Activated CD8-positive, alpha-beta memory T cell treated with anti-CD3 and anti-CD28 coated beads, Interleukin-2, amount 50 U/mL, for 48 hours (primary cell): Measurements from ENCODE around the gene UPF3A.
A peak's percentile ranks its signal among the peaks of the same experiment; 100 is the strongest.

Experiments
- DNase-seq: peaks from one replicate; pipeline ENCODE4 v3.0.0-alpha.2; 2020

The UPF3A gene

DNA sequence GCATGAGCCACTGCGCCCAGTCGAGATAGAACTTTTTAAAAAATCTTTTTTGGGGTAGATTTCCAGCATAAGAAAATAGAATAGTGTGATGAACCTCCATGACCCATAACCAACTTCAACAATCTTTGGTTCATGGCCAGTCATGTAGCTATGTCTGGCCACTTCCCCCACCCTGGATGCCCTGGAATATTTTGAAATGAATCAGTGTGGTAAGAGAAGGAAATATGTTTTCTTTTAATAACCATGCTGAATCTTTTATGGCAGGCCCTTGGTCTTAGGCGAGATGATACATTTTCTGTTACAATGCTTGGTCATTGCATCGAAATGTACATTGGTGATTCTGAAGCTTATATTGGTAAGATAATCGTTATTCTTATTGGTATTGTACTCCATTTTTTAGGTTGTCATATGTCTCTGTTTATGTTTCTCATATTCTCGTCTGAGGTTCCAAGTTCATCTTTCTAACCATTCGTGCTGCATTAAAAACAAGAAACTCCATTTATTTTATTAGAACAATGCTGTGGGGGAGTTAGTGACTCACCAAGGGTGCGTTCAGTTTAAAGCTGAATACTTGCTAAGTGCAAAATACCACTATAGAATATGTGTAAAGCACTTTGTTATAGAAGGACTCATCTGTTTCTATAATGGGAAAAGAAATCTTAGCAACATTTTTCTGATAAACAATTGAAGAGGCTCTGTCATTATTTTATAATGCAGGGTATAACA lies 16.4 kb upstream of the UPF3A start:
- DNase-seq: no peak

DNA sequence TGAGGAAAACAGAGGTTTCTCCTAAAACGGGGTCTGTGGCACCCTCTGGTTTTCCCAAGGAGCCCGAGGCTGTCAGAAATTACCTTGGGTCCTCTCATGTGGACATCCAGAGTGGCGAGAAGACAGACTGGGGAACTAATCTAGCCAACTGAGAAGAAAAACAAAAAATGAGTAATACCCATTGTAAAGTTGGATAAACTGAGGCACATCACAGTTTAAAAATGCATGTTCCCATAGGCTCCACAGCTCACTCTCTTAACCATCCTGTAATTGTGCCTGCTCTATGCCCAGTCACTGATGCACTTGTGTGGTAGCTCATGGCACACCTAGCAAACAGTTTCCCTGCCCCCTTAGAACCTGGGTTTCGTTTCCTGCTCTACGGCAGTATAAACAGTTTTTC lies 15.2 kb upstream of the UPF3A start:
- DNase-seq: no peak

DNA sequence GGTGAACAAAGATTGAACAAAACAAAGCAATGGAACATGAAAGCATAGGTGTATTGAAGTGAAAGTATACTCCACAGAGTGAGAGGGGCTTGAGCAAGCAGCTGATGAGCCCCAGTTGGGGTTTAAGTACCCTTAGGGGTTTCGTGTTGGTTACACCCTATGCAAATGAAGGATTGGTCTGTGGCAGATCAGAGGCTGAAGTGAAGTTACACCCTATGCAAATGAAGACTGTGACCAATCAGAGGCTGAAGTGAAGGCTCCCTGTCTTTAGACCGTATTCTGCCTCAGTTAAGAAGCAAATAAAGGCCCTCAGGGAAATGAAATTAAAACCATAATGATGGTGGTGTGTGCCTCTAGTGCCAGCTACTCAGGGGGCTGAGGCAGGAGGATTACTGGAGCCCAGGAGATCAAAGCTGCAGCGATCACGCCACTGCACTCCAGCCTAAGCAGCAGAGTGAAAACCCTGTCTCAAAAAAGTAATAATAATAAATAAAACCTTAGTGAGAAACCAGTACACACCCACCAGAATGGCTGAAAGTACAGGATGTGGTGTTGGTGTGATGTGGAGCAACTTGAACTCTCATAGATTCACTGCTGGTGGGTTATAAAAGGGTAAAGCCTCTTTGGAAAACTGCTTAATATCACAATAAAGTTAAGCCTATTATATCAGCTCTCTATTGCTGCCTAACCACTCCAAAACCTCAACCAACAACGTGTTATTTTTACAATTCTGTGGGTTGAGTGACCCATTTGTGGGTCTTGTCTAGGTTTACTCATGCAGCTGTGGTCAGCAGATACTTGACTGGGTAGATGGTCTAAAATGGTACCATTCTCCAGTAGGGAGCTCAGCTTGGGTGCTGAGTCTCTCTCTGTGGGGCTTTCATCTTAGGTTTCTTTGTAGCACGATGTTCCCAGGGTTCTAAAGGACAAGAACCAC lies 12.8 kb upstream of the UPF3A start:
- no peak for DNase-seq

DNA sequence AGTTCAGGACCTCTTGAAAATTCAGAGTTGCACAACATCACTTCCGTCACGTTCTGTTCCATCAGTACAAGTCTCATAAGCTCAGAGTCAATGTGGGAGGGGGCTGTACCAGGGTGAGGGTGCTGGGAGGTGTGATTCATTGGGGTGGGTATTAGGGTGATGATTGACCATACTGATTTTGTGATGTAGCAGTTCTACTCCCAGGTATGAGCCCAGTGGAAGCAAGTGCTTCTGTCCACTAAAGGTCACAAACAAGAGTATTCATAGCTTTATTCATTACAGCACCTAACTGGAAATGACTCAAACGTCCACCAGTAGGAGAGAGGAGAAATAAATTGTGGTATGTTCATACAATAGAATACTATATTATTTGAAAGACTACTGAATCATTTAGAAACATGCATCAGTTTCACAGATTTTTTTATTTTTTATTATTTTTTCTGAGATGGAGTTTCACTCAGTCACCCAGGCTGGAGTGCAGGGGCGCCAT lies 12.1 kb upstream of the UPF3A start:
- no peak for DNase-seq

DNA sequence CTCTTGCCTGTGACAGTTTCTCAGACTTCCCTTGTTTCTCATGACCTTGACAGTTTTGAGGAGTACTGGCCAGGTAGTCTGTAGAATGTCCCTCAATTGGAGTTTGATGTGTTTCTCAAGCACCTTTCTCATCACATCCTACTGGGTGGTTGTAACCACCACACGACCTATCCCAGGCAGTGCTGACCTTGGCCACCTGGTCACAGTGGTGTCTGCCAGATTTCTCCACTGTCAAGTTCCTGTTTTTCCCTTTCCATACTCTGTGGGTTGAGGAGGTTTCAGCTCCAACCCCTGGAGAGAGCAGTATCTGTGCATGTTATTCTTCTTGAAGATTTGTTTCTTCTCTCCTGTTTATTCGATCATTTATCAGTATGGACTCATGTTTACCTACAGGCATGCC lies 8.4 kb upstream of the UPF3A start:
- no peak for DNase-seq

DNA sequence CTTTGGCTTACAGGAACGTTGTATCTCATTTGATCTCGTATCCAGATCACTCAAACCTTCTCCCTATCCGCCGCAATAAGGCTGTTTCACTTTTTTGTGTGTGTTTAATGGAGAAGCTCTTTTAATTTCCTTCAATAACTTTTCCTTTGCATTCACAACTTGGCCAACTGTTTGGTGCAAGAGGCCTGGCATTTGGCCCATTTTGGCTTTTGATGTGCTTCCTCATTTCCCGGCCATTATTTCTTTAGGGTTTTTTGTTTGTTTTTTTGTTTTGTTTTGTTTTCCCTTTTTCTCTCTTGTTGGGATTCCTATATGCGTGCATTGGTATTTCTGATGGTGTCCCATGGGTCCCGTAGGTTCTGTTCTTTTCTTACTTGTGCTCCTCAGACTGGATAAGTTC lies 6.1 kb upstream of the UPF3A start:
- no peak for DNase-seq

DNA sequence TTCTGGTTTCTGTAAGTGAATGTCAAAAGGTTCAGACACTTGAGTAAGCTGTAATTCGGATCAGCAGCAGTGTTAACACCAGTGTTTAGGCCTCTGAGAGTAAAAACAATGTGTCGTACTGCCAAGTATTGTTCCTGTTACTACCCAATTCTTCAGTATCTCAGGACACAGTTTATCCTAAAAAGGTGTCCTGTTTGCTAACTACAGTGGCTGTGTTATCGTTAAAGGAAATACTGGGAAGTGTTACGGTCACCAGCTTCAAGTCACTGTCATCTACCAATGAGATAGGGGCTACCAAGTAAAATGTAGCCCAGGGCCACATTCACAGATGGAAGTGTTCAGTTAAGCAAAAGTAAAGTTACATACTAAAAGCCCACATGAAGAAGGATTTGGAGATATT lies 2.3 kb upstream of the UPF3A start:
- no peak for DNase-seq

DNA sequence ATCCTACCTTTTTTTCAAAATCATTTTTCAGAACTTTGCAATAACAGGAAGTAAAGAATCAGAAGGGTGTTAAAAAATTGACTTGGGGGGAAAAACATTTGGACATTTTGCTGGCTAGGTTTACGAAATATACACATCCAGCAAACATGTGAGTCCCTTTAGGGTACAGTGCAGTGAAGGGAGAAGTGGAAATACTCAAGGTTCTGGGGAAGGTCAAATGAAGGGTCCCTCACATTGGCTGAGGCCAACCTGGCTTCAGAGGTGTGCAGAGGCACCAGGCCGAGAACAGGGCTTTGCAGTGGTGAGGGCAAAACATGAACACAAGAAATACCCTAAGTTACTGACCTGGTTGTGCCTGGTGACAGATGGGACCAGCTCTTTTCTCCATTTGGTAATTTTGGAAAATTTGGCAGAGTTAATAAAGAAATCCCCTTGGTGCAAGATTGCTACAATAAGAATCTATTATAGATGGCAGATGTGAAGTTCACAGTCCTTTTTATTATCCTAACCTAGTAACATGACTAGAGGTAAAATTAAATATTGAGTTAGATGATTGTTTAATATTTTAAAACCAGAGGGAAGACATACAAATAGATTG lies 1.5 kb upstream of the UPF3A start:
- no peak for DNase-seq

DNA sequence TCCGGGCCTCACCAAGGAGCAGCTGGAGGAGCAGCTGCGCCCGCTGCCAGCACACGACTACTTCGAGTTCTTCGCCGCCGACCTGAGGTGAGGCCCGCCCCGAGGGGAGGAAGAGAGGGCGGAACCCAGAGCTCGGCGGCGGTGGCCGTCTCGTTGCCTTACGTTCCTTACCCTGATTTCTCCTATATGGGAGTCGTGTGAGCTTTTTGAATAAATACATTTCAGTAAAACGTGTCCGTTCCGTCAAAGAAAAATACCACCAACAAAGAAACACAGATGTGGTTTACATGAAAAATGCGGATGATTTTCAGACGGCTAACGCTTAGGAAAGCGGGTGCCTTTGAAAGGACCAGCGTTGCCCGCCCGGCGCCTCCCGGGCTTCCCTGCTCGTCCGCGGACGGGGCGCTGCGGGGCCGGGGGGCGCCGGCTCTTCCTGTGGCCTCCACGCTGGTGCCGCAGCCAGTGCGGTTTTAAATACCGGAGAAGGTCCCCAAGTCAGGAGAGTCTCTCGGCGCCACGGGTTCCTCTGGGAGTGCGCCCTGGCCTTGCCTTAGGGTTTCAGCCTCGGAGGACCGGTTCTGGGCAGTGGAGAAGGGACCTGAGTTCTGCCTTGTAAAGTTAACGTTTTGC lies 755 bp downstream of the UPF3A start:
- peak; percentile 76 for DNase-seq

DNA sequence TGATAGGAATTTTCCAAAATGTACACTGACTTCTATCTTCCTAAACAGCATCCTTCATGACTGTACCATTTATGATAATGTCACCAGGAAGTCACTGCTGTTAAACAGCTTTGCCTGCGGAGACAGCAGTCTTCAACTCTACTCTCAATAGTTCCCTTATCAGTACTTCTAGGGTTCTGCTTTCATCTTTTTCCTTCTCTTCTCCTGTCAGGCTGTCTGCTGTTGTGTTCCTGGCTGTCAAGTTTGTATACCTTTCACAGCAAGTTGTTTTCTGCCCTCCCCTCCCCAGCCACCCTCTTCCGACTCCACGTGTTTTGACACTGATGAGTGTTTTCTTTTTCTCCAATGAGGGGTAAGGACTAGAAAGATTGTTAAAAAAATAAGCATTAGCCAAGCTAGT lies 2.2 kb downstream of the UPF3A start:
- DNase-seq: no peak

DNA sequence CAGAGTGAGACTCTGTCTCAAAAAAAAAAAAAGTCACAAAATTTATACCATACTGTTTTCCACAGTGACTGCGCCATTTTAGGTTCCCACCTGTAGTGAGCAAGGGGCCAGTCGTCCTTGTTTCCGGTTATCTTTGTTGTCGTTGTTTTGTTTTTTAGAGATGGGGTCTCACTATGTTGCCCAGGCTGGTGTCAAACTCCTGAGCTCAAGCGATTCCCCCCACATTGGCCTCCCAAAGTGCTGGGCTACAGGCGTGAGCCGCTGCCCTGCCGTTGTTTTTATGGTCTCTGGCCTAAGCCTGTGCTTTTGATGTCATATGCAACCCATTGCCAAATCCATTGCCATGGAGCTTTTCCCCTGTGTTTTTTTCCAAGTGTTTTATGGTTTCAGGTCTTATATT lies 3.3 kb downstream of the UPF3A start:
- DNase-seq: no peak

DNA sequence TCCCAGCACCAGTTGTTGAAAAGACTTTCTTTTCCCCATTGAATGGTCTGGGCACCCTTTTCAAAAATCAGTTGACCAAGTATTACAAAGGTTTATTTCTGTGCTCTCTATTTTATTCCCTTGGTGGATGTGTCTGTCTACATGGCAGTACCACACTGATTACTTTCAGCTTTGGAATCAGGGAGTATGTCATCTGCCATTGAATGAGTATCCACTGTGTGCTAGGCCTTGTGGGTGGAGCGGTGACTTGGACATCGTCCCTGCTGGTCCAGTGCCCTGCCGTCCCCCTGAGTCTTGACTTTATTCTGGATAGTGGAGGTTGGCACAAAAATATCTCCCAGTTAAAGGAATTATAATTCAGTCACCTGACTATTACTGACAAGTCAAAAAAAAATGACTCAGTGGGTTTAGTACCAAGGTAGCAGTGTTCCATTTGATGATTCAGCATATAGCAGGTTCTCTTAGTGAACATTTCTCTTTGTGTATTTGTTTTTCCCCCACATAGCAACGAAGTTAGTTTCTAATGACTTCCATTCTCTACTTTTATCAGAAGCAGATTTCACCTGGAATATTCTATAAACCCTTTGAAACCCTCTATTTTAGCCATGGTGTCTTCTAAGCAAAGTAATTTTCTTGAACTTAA lies 3.9 kb downstream of the UPF3A start:
- peak; percentile 46 for DNase-seq

DNA sequence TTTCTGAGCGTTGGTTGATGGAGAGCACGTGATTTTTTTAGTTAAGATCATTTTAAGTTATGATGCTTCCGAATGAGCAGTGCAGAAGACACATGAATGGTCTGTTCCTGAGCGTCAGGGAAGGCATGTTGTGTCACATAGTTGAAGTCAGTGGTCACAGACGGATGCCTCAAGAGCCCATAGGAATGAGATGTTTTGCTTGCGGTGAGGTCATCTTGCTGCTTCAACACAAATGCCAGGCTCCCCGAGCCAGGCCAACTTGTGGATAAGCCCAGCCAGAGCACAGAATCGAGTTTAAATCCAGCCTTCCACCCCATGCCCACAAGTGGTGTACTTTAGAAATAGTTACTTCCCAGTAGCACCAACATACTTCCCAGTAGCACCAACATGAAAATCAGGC lies 5.4 kb downstream of the UPF3A start:
- no peak for DNase-seq

DNA sequence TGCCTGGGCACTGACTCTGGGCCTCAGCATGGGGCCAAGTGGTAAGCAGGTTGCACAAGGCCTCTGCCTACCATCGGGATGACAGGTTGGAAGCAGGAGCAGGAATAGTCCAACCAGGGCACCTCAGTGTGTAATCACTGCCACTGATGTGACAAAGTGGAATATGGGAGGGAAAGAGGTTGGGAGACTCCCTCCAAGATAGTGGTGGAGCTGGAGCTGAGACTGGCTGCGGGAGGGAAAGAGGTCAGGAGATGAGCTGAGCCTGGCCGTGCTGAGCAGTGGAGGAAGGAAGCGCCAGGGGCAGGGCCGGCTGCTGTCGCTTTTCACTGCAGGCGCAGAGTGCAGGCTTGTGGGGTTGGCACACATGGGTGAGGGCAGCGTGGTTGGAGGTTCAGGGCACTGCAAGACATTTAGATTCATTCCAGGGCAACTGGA lies 6.8 kb downstream of the UPF3A start:
- DNase-seq: no peak

DNA sequence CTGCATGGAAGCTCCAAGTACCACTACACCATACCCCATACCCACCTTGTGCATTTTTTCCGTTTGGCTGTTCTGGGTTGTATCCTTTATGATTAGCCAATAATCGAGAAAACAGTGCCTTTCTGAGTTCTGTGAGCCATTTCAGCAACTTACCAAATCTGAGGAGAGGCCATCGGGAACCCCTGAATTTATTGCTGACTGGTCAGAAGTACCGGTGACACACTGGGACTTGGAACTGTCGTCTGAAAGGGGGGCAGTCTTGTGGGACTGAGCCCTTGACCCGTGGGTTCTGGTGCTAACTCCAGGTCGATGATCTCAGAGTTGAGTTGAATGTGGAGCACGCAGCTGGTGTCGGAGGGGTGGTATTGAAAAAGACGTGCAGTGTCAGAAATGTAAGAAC lies 15.0 kb downstream of the UPF3A start:
- DNase-seq: no peak

DNA sequence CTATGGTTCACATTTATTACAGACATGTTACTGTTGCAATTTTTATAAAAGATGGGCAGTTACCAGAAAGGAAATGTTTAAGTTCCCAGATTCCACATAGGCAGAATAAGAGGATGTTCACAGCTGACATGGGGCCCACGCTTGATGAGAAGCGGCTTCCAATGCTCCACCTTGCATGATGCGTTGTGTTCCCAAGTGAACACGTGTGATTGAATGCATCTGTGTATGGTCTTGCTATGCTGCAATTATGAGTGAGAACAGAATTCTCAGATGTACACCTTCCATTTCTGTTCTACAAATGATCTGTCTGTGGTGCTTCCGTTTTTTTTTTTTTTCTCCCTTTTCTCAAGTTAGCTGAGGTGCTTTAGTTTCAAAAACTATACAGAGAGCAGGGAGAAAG lies 15.5 kb downstream of the UPF3A start:
- DNase-seq: no peak

DNA sequence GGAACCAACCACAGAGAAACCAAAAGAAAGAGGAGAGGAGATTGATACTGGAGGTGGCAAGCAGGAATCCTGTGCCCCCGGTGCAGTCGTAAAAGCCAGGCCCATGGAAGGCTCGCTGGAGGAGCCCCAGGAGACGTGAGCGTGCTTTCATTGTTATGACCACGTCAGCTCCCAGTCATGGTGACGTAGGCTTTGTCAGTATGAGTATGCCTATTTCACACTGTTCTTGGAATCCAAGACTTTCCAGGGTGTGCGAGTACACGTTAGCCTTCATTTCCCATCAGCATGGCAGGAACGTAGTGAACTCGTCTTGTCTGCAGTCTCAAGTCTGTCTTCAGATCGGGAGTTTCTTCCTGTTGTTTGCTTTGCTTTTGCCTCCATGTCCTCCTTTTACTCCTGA lies 17.5 kb downstream of the UPF3A start:
- no peak for DNase-seq

DNA sequence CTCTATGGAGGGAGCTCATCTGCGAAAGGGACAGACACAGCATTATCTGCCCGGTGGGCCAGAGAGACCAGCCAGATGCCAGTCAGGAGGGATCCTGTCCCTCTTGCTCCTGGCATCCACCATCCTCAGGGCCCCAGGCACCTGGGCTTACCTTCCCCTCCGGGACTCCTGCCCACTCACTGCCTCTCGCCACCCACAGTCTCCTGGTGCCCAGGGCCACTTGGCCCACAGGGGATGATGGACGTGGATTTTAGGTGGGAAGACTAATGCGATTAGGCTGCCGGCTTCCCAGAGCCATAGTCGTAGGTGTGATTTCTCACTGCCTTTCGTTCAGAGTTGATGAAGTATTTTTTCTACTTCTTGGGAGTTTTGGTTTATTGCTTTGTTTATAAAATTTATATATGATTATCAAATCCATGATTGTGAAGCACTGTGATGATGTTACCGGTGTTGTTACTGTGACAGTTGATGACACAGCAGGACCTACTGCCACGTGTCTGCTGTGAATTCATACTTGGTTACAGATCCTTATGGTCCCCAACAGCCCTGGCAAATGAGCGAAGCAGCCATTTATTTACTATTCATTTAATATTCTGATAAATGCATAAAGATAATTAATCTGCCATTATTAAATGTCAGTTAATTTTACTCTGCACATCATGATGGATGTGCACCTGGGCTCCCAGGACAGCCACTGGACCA lies 18.4 kb downstream of the UPF3A start:
- DNase-seq: no peak

DNA sequence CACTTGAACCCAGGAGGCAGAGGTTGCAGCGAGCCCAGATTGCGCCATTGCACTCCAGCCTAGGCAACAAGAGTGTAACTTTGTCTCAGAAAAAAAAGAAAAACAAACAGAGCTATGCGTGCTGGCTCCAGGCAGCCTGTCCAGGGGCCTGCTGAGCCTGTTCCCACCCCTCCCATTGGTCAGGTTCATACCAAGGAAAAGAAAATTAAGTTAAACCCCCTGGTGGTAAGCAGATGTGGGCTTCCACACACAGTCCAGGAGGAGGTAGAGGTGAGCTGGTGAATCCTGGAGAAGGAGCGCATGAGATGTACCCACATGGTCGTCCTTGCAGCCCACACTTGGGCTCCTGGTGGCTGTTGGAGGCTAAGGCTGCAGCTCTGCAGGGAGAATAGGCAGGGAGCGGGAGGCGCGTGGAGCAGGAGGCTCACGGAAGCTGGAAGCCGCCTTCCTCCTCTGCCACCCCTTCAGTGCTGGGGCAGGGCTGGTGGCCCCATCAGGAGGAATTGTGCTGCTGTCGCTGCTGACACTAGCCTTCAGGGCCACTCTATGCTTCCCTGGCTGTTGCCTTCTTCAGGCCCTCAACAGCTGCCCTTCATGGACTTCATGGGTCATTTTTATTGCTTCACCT lies 22.4 kb downstream of the UPF3A start:
- DNase-seq: no peak

DNA sequence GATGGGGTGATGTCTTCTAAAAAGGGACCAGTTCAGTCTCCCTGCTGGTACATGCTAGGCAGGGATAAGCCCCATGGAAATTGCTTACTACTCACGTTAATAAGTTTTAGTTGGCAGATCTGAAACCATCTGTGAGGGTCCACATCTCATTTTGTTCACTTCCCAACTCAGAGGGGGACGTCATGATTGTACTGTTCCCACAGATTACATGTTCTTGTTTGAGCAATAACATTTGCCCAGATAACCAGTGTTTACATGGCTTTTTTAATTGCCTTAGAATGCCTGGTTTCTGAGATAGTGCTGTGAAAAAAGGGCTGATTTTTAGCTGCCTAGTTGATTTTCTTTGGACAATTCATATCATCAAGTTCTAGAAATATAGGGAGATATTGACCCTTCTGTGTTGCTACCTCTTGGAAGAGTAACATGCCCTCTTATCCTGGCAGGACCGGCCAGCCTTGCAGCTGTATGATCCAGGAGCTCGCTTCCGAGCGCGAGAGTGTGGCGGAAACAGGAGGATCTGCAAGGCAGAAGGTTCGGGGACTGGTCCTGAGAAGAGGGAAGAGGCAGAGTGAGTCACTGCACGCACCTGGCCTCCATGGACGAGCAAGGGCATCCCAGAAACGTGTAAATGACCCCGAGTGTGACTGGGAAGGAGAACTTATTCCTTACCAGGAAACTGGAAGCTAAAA lies 23.1 kb downstream of the UPF3A start:
- no peak for DNase-seq

DNA sequence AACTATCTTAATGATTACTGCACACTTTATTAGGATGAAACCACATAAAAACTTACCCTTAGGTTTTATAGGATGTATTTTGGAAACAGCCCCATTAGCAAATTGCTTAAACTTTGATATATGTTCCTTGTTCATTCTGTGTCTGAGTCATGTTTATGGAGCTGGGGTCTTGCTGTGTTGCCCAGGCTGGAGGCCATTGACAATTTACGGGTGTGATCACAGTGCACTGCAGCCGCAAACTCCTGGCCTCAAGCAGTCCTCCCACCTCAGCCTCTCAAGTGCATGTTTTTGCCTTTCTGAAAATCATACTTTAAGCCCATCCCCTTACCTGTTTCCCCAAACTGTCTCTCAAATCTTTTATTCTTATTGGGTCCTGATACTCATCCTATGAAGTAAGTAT lies 27.7 kb downstream of the UPF3A start:
- DNase-seq: no peak
